NCI-H774 (cell line): ENCODE results near the gene SCFD2.
"Not testable (repeated sequence)": the region's sequence is repeated elsewhere in the genome, so short reads cannot be mapped to it uniquely, and the experiment has no call there.

Source experiments
- DNase-seq: peaks from one replicate; lab custom pipeline; 2025; lab: John Stamatoyannopoulos, UW

Gene SCFD2

GRCh38 chr4:53011259-53011905 lies 354.5 kb downstream of the SCFD2 start:
- no peak for DNase-seq

- DNase-seq = no peak
These were observed 355.5 kb downstream of the SCFD2 start for GRCh38 chr4:53010318-53010717.

GRCh38 chr4:53009824-53010223 lies 356.0 kb downstream of the SCFD2 start:
- no peak for DNase-seq

- DNase-seq = no peak
These were observed 358.8 kb downstream of the SCFD2 start for GRCh38 chr4:53007024-53007423.

- DNase-seq = no peak
These were observed 360.1 kb downstream of the SCFD2 start for GRCh38 chr4:53005808-53006207.

GRCh38 chr4:53005149-53005546 lies 360.7 kb downstream of the SCFD2 start:
- DNase-seq = no peak

- no peak for DNase-seq
These were observed 361.2 kb downstream of the SCFD2 start for GRCh38 chr4:53004497-53005148.

- no peak for DNase-seq
These were observed 361.9 kb downstream of the SCFD2 start for GRCh38 chr4:53003959-53004358.

GRCh38 chr4:53000560-53000959 lies 365.3 kb downstream of the SCFD2 start:
- no peak for DNase-seq

- DNase-seq = no peak
These were observed 366.2 kb downstream of the SCFD2 start for GRCh38 chr4:52999626-53000025.

- DNase-seq = no peak
These were observed 367.4 kb downstream of the SCFD2 start for GRCh38 chr4:52998413-52998812.

GRCh38 chr4:52997132-52997416 lies 368.8 kb downstream of the SCFD2 start:
- no peak for DNase-seq

- no peak for DNase-seq
These were observed 369.4 kb downstream of the SCFD2 start for GRCh38 chr4:52996261-52997131.

- no peak for DNase-seq
These were observed 370.4 kb downstream of the SCFD2 start for GRCh38 chr4:52995360-52996030.

GRCh38 chr4:52994567-52994966 lies 371.3 kb downstream of the SCFD2 start:
- DNase-seq = no peak

GRCh38 chr4:52993771-52994170 lies 372.1 kb downstream of the SCFD2 start:
- DNase-seq = no peak

- DNase-seq = not testable (repeated sequence)
These were observed 373.3 kb downstream of the SCFD2 start for GRCh38 chr4:52992551-52992950.

GRCh38 chr4:52991472-52991871 lies 374.4 kb downstream of the SCFD2 start:
- DNase-seq = no peak

- DNase-seq = no peak
These were observed 375.2 kb downstream of the SCFD2 start for GRCh38 chr4:52990706-52991105.

- no peak for DNase-seq
These were observed 376.0 kb downstream of the SCFD2 start for GRCh38 chr4:52989865-52990264.

GRCh38 chr4:52987392-52988056 lies 378.3 kb downstream of the SCFD2 start:
- no peak for DNase-seq

GRCh38 chr4:52984462-52984881 lies 381.4 kb downstream of the SCFD2 start:
- DNase-seq = no peak
